Measurements from ENCODE around the gene ADAMTS1.

GRCh38 chr21:26845759-26846035 is 488 bp upstream of the ADAMTS1 start:
- no peak for TF ChIP-seq EZH2phosphoT487 (IDR thresholded peaks at IDR 0.05; ENCODE audit: borderline replicate concordance)
- TF ChIP-seq CTCF (conservative IDR thresholded peaks at IDR 0.05; ENCODE audit: low read length) = no peak
